IPS DF 6.9 (cell line): Measurements from ENCODE around the gene LRRC61.

Experiments used
- DNase-seq: peaks from one replicate; pipeline ENCODE4 v3.0.0-alpha.2; 2013; ENCODE audit warnings: low read depth, low spot score
- H3K27ac ChIP-seq: one replicate; pipeline ENCODE4 v1.5.1; 2013; ENCODE audit warnings: low read length, control low read depth
- H3K27me3 ChIP-seq: 2 replicates; pipeline ENCODE4 v1.6.1; 2013; ENCODE audit warnings: mild to moderate bottlenecking, low read length; ENCODE audit not compliant: control insufficient read depth, insufficient read depth
- H3K36me3 ChIP-seq: 2 replicates; pipeline ENCODE4 v1.6.1; 2013; ENCODE audit warnings: low read length; ENCODE audit not compliant: control insufficient read depth, insufficient read depth
- H3K4me1 ChIP-seq: 2 replicates; pipeline ENCODE4 v1.6.1; 2013; ENCODE audit warnings: low read length; ENCODE audit not compliant: control insufficient read depth, insufficient read depth
- H3K4me3 ChIP-seq: 2 replicates; pipeline ENCODE4 v1.5.1; 2013; ENCODE audit warnings: mild to moderate bottlenecking, low read length
- H3K9me3 ChIP-seq: 2 replicates; pipeline ENCODE4 v1.6.1; 2013; ENCODE audit warnings: low read length, inconsistent platforms; ENCODE audit not compliant: control insufficient read depth, insufficient read depth
- WGBS: extraction: QIAGEN DNeasy Blood & Tissue Kit; methylation state at CpG from one replicate; pipeline ENCODE4 v1.1.7; 2013; ENCODE audit warnings: mixed read lengths, missing lambda C conversion rate; ENCODE audit not compliant: insufficient read length, insufficient coverage; 5-methylcytosine and 5-hydroxymethylcytosine counted together

LRRC61 gene

GRCh38 chr7:150355666-150356059 is 32.5 kb downstream of the LRRC61 start:
- H3K27ac ChIP-seq: no peak overlapping the region

GRCh38 chr7:150356265-150356897 is 33.2 kb downstream of the LRRC61 start:
- Histone ChIP-seq H3K4me3 (no peak overlapping the region), H3K9me3 (no peaks in the 10 kb centered on the region), H3K4me1 (no peaks in the 10 kb centered on the region), H3K27ac (no peak overlapping the region), H3K27me3 (no peaks in the 10 kb centered on the region), H3K36me3 (no peaks in the 10 kb centered on the region)
- WGBS: no CpG with 5 or more reads among the region's 6 CpGs
- DNase-seq: no peak

More at GRCh38 chr7:150355666-150356059, 32.5 kb downstream of the LRRC61 start:
- Histone ChIP-seq H3K27me3 (no peaks in the 10 kb centered on the region), H3K4me3 (no peak overlapping the region), H3K9me3 (no peaks in the 10 kb centered on the region), H3K4me1 (no peaks in the 10 kb centered on the region), H3K36me3 (no peaks in the 10 kb centered on the region)
- WGBS: no CpG with 5 or more reads among the region's 1 CpG
- no peak for DNase-seq

- Histone ChIP-seq H3K27me3 (no peaks in the 10 kb centered on the region), H3K36me3 (no peaks in the 10 kb centered on the region), H3K9me3 (no peaks in the 10 kb centered on the region), H3K4me3 (no peak overlapping the region), H3K27ac (no peak overlapping the region), H3K4me1 (peaks cover 4% of the 10 kb centered on the region)
- DNase-seq: no peak
- no CpG with 5 or more reads among the region's 9 CpGs for WGBS
These were observed 34.1 kb downstream of the LRRC61 start for GRCh38 chr7:150357270-150357669.

- no peak overlapping the region for H3K27ac ChIP-seq
- peaks cover 5% of the 10 kb centered on the region for H3K4me1 ChIP-seq
- H3K36me3 ChIP-seq: no peaks in the 10 kb centered on the region
- WGBS: no CpG with 5 or more reads among the region's 13 CpGs
- H3K4me3 ChIP-seq: no peak overlapping the region
- no peak for DNase-seq
- no peaks in the 10 kb centered on the region for H3K9me3 ChIP-seq
- H3K27me3 ChIP-seq: no peaks in the 10 kb centered on the region
These were observed 34.7 kb downstream of the LRRC61 start for GRCh38 chr7:150357771-150358427.

DNA sequence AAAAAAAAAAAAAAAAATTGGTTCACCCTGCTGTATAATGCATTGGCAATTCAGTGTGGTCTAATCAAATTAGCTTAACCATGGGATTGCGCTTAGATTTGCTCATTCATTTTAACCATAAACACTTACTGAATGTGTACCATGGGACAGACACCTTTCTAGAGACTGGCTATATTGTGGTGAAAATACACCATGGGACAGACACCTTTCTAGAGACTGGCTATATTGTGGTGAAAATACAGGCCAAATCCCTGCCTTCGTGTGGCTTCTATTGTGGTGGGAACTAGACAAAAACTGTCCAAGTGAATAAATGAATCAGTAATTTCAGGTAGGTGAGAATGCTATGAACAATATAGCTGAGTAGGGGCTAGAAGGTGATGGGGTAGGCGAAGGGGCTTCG is 35.3 kb downstream of the LRRC61 start:
- no peak for DNase-seq
- Histone ChIP-seq H3K27me3 (no peaks in the 10 kb centered on the region), H3K4me1 (peaks cover 7% of the 10 kb centered on the region), H3K27ac (no peak overlapping the region), H3K9me3 (no peaks in the 10 kb centered on the region), H3K4me3 (no peak overlapping the region), H3K36me3 (no peaks in the 10 kb centered on the region)
- no CpG with 5 or more reads among the region's 4 CpGs for WGBS

GRCh38 chr7:150358988-150359621 is 36.0 kb downstream of the LRRC61 start:
- Histone ChIP-seq H3K4me1 (peaks cover 7% of the 10 kb centered on the region), H3K27ac (no peak overlapping the region), H3K27me3 (no peaks in the 10 kb centered on the region), H3K4me3 (no peak overlapping the region), H3K9me3 (no peaks in the 10 kb centered on the region), H3K36me3 (no peaks in the 10 kb centered on the region)
- no peak for DNase-seq
- WGBS: 100% methylated on average over 3 of the region's 4 CpGs

GRCh38 chr7:150359622-150360362 is 36.6 kb downstream of the LRRC61 start:
- Histone ChIP-seq H3K9me3 (no peaks in the 10 kb centered on the region), H3K36me3 (no peaks in the 10 kb centered on the region), H3K27me3 (no peaks in the 10 kb centered on the region), H3K4me1 (peaks cover 7% of the 10 kb centered on the region), H3K4me3 (no peak overlapping the region), H3K27ac (no peak overlapping the region)
- WGBS: 100% methylated on average over 2 of the region's 2 CpGs
- no peak for DNase-seq

GRCh38 chr7:150360363-150361058 is 37.4 kb downstream of the LRRC61 start:
- WGBS: no CpG with 5 or more reads among the region's 5 CpGs
- Histone ChIP-seq H3K4me1 (peaks cover 7% of the 10 kb centered on the region), H3K36me3 (no peaks in the 10 kb centered on the region), H3K27me3 (no peaks in the 10 kb centered on the region), H3K9me3 (no peaks in the 10 kb centered on the region), H3K27ac (no peak overlapping the region), H3K4me3 (no peak overlapping the region)
- no peak for DNase-seq

DNA sequence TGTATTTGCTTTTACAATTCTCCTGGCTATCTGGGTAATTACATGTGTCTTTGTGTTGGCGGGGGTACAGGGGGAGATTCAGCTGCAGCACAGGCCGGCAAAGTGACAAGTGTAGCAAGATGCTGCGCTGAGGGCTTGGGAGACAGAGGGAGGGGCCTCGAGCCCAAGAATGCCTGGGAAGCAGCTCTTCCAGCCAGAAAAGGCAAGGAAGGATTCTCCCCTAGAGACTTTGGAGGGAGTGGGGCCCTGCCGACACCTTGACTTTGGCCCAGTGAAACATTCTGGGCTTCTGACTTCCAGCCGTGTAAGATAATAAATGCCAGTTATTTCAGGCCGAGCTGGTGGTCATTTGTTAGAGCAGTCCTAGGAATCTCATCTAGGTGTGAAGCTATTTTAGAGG is 38.2 kb downstream of the LRRC61 start:
- no peak overlapping the region for H3K4me3 ChIP-seq
- H3K4me1 ChIP-seq: peaks cover 7% of the 10 kb centered on the region
- no peaks in the 10 kb centered on the region for H3K36me3 ChIP-seq
- no peaks in the 10 kb centered on the region for H3K27me3 ChIP-seq
- H3K27ac ChIP-seq: no peak overlapping the region
- H3K9me3 ChIP-seq: no peaks in the 10 kb centered on the region
- no CpG with 5 or more reads among the region's 7 CpGs for WGBS
- no peak for DNase-seq
